Measurements from ENCODE around the gene PTGFR.

The PTGFR gene

GRCh38 chr1:78490861-78491450, at the start of gene PTGFR:
Gene PTGFR, plus strand, starts transcription at chr1:78490974. Its CDS starts 1,770 bp downstream, at chr1:78492744.
- no peak for DNase-seq (ENCODE audit: low read depth in 1 of 2, low spot score in 1 of 2)

- no peak for DNase-seq (ENCODE audit: low read depth in 1 of 2, low spot score in 1 of 2)
These were observed 48.9 kb upstream of the PTGFR start for GRCh38 chr1:78441921-78442320.

- no peak for DNase-seq (ENCODE audit: low read depth in 1 of 2, low spot score in 1 of 2)
These were observed 43.7 kb upstream of the PTGFR start for GRCh38 chr1:78447086-78447485.

- no peak for DNase-seq (ENCODE audit: low read depth in 1 of 2, low spot score in 1 of 2)
These were observed 26.3 kb upstream of the PTGFR start for GRCh38 chr1:78464449-78464891.

- no peak for DNase-seq (ENCODE audit: low read depth in 1 of 2, low spot score in 1 of 2)
These were observed 25.6 kb upstream of the PTGFR start for GRCh38 chr1:78465143-78465542.

- DNase-seq (ENCODE audit: low read depth in 1 of 2, low spot score in 1 of 2), result no peak
These were observed 22.3 kb upstream of the PTGFR start for GRCh38 chr1:78468521-78468920.

GRCh38 chr1:78469576-78469975, 21.2 kb upstream of the PTGFR start:
- no peak for DNase-seq (ENCODE audit: low read depth in 1 of 2, low spot score in 1 of 2)

GRCh38 chr1:78471890-78472620, 18.7 kb upstream of the PTGFR start:
- no peak for DNase-seq (ENCODE audit: low read depth in 1 of 2, low spot score in 1 of 2)

- no peak for DNase-seq (ENCODE audit: low read depth in 1 of 2, low spot score in 1 of 2)
These were observed 17.8 kb upstream of the PTGFR start for GRCh38 chr1:78472851-78473496.

GRCh38 chr1:78474092-78474491, 16.7 kb upstream of the PTGFR start:
- DNase-seq (ENCODE audit: low read depth in 1 of 2, low spot score in 1 of 2), result no peak

- DNase-seq (ENCODE audit: low read depth in 1 of 2, low spot score in 1 of 2), result no peak
These were observed 14.7 kb upstream of the PTGFR start for GRCh38 chr1:78475888-78476610.

GRCh38 chr1:78483903-78484302, 6.9 kb upstream of the PTGFR start:
- no peak for DNase-seq (ENCODE audit: low read depth in 1 of 2, low spot score in 1 of 2)

- no peak for DNase-seq (ENCODE audit: low read depth in 1 of 2, low spot score in 1 of 2)
These were observed 787 bp downstream of the PTGFR start for GRCh38 chr1:78491451-78492071.

- no peak for DNase-seq (ENCODE audit: low read depth in 1 of 2, low spot score in 1 of 2)
These were observed 1.7 kb downstream of the PTGFR start for GRCh38 chr1:78492386-78492950.

- no peak for DNase-seq (ENCODE audit: low read depth in 1 of 2, low spot score in 1 of 2)
These were observed 2.7 kb downstream of the PTGFR start for GRCh38 chr1:78493451-78493850.

GRCh38 chr1:78497201-78497600, 6.4 kb downstream of the PTGFR start:
- no peak for DNase-seq (ENCODE audit: low read depth in 1 of 2, low spot score in 1 of 2)

- DNase-seq (ENCODE audit: low read depth in 1 of 2, low spot score in 1 of 2), result no peak
These were observed 9.8 kb downstream of the PTGFR start for GRCh38 chr1:78500529-78500928.

- DNase-seq (ENCODE audit: low read depth in 1 of 2, low spot score in 1 of 2), result no peak
These were observed 10.4 kb downstream of the PTGFR start for GRCh38 chr1:78501203-78501602.

GRCh38 chr1:78511334-78511733, 20.6 kb downstream of the PTGFR start:
- DNase-seq (ENCODE audit: low read depth in 1 of 2, low spot score in 1 of 2), result no peak

GRCh38 chr1:78516716-78517115, 25.9 kb downstream of the PTGFR start:
- DNase-seq (ENCODE audit: low read depth in 1 of 2, low spot score in 1 of 2), result no peak

- DNase-seq (ENCODE audit: low read depth in 1 of 2, low spot score in 1 of 2), result no peak
These were observed 28.7 kb downstream of the PTGFR start for GRCh38 chr1:78519446-78519845.

Data from activated T-helper 1 cell treated with anti-CD3 and anti-CD28 coated beads, Interleukin-2, amount 50 U/mL, for 16 hours (primary cell).